ENCODE results near the gene ZNF385B. TPM values are rescaled to one million over a fixed set of nuclear protein-coding genes. Genes with fewer than 3 reads are reported as not detected.
A peak's percentile ranks its signal among the peaks of the same experiment; 100 is the strongest.

ZNF385B gene
- total RNA-seq, 6 experiments from 2014 or later, result 0.08 to 0.26 (median 0.22) TPM; not detected in 1

DNA sequence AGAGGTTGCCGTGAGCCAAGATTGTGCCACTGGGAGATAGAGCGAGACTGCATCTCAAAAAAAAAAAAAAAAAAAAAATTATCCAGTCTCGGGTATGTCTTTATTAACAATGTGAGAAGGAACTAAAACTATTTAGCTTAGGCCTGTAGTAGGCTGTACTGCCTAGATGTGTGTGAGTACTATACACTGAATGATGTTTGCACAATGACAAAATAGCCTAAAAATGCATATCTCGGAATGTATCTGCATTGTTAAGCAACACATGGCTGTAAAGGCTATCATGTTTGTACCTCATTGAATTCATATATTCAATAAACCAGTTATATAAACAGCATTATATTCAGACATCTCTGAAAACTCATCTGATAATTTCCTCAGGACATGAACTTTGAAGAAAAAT, 405.6 kb downstream of the ZNF385B start:
- H3K27ac Mint-ChIP-seq, result peak overlapping the region; percentile 81
- H3K36me3 Mint-ChIP-seq (ENCODE audit: low read depth), result peaks cover 34% of the 10 kb centered on the region
- no peak for TF ChIP-seq CTCF (IDR thresholded peaks at IDR 0.05)
- peaks cover 38% of the 10 kb centered on the region for H3K9me3 Mint-ChIP-seq
- H3K4me3 Mint-ChIP-seq, result peak overlapping the region; percentile 37
- H3K27me3 Mint-ChIP-seq (ENCODE audit: insufficient read depth), result no peaks in the 10 kb centered on the region; the same call in 1 of the 2 replicates
- DNase-seq, result no peak
- H3K4me1 Mint-ChIP-seq (ENCODE audit: low read depth), result peaks cover 50% of the 10 kb centered on the region

- peaks cover 31% of the 10 kb centered on the region for H3K9me3 Mint-ChIP-seq
- H3K4me3 Mint-ChIP-seq, result no peak overlapping the region
- no peaks in the 10 kb centered on the region; the same call in 1 of the 2 replicates for H3K27me3 Mint-ChIP-seq (ENCODE audit: insufficient read depth)
- peaks cover 27% of the 10 kb centered on the region for H3K36me3 Mint-ChIP-seq (ENCODE audit: low read depth)
- peaks cover 43% of the 10 kb centered on the region for H3K4me1 Mint-ChIP-seq (ENCODE audit: low read depth)
- peak overlapping the region; percentile 81 for H3K27ac Mint-ChIP-seq
- DNase-seq, result no peak
- TF ChIP-seq CTCF (IDR thresholded peaks at IDR 0.05), result no peak
These were observed 406.3 kb downstream of the ZNF385B start for GRCh38 chr2:179455172-179455524.

DNA sequence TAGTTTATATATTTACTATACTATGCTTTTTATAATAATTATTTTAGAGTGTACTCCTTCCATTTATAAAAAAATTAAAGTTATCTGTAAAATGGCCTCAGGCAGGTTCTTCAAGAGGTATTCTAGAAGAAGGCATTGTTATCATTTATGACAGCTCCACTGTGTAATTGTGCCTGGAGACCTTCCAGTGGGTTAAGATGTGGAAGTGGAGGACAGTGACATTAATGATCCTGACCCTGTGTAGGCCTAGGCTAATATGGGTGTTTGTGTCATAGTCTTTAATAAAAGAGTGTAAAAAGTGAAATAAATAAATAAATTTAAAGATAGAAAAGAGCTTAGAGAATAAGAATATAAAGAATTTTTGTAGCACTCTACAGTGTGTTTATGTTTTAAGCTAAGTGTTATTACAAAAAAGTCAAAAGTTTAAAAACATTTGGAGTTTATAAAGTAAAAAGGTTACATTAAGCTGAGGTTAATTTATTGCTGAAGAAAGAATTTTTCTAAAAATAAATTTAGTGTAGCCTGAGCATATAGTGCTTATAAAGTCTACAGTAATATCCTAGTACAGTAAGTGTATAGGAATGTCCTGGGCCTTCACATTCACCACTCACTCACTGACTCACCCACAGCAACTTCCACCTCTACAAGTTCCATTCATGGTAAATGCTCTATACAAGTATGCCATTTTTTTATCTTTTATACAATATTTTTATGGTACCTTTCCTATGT, 406.8 kb downstream of the ZNF385B start:
- Mint-ChIP-seq H3K4me3 (no peak overlapping the region), H3K4me1 (ENCODE audit: low read depth) (peaks cover 40% of the 10 kb centered on the region), H3K36me3 (ENCODE audit: low read depth) (peaks cover 26% of the 10 kb centered on the region), H3K27ac (peak overlapping the region; percentile 81), H3K27me3 (ENCODE audit: insufficient read depth) (no peaks in the 10 kb centered on the region; the same call in 1 of the 2 replicates), H3K9me3 (peaks cover 29% of the 10 kb centered on the region)
- peak; percentile 92 for DNase-seq
- no peak for TF ChIP-seq CTCF (IDR thresholded peaks at IDR 0.05)

GRCh38 chr2:179449010-179449409, 412.4 kb downstream of the ZNF385B start:
- H3K9me3 Mint-ChIP-seq, result no peaks in the 10 kb centered on the region; the same call in 1 of the 2 replicates
- H3K36me3 Mint-ChIP-seq (ENCODE audit: low read depth), result no peaks in the 10 kb centered on the region
- DNase-seq, result no peak
- H3K4me3 Mint-ChIP-seq, result no peak overlapping the region
- no peak overlapping the region for H3K27ac Mint-ChIP-seq
- H3K27me3 Mint-ChIP-seq (ENCODE audit: insufficient read depth), result no peaks in the 10 kb centered on the region
- H3K4me1 Mint-ChIP-seq (ENCODE audit: low read depth), result peaks cover 21% of the 10 kb centered on the region
- TF ChIP-seq CTCF (IDR thresholded peaks at IDR 0.05), result no peak

DNA sequence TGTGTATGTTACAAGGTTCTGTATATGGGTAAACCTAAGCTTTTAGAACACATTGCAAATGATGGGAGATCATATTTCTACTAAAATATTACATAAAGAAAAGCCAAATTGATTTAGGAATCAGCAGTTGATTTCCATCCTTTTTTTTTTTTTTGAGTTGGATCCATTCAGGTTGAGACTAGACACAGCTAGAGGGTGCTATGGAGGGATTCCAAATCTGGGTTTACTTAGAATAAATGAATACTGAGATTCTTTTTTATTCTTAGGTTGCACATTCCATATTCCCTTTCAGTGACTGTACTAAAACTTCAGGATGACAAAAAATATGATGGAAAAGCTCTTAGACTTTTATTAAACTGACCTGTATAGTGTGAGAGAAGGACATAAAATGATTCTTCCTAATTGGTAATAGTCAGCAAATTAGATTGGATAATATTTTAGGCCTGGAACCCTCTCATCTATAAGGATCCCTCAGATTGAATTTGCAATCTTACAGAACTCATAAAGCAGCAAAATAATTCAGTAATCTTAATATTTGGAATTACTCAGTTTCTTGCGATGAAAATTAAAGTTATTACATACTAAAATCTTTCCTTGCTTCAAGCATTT, 413.5 kb downstream of the ZNF385B start:
- Mint-ChIP-seq H3K4me3 (no peak overlapping the region), H3K9me3 (no peaks in the 10 kb centered on the region; the same call in 1 of the 2 replicates), H3K27ac (no peak overlapping the region), H3K4me1 (ENCODE audit: low read depth) (peaks cover 22% of the 10 kb centered on the region), H3K27me3 (ENCODE audit: insufficient read depth) (no peaks in the 10 kb centered on the region), H3K36me3 (ENCODE audit: low read depth) (no peaks in the 10 kb centered on the region)
- TF ChIP-seq CTCF (IDR thresholded peaks at IDR 0.05), result peak; percentile 65
- no peak for DNase-seq
